GM21515 (cell line): ENCODE measurements around the gene PCDHGA6.
A peak's percentile ranks its signal among the peaks of the same experiment; 100 is the strongest.
"Not testable (repeated sequence)": the region's sequence is repeated elsewhere in the genome, so short reads cannot be mapped to it uniquely, and the experiment has no call there.

ENCODE experiments used
- ATAC-seq: cut with Tn5 transposase; IDR thresholded peaks from one replicate; pipeline ENCODE4 v1.9.1; 2021; ENCODE audit not compliant: unreplicated experiment

PCDHGA6 gene

GRCh38 chr5:141392429-141393198, 18.9 kb downstream of the PCDHGA6 start, which contains the start of gene PCDHGA8:
Gene PCDHGA8 (plus strand): TSS chr5:141392633. CDS start chr5:141392814, 181 bp downstream.
- no peak for ATAC-seq

DNA sequence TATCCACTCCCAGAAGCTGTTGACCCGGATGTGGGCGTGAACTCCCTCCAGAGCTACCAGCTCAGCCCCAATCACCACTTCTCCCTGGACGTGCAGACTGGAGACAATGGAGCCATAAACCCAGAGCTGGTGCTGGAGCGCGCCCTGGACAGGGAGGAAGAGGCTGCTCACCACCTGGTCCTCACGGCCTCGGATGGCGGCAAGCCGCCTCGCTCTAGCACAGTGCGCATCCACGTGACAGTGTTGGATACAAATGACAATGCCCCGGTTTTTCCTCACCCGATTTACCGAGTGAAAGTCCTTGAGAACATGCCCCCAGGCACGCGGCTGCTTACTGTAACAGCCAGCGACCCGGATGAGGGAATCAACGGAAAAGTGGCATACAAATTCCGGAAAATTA, 19.6 kb downstream of the PCDHGA6 start:
- ATAC-seq: no peak

DNA sequence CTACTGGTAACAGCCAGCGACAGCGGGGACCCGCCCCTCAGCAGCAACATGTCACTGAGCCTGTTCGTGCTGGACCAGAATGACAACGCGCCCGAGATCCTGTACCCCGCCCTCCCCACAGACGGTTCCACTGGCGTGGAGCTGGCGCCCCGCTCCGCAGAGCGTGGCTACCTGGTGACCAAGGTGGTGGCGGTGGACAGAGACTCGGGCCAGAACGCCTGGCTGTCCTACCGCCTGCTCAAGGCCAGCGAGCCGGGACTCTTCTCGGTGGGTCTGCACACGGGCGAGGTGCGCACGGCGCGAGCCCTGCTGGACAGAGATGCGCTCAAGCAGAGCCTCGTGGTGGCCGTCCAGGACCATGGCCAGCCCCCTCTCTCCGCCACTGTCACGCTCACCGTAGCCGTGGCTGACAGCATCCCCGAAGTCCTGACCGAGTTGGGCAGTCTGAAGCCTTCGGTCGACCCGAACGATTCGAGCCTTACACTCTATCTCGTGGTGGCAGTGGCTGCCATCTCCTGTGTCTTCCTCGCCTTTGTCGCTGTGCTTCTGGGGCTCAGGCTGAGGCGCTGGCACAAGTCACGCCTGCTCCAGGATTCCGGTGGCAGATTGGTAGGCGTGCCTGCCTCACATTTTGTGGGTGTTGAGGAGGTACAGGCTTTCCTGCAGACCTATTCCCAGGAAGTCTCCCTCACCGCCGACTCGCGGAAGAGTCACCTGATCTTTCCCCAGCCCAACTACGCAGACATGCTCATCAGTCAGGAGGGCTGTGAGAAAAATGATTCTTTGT, 20.9 kb downstream of the PCDHGA6 start:
- not testable (repeated sequence) for ATAC-seq

DNA sequence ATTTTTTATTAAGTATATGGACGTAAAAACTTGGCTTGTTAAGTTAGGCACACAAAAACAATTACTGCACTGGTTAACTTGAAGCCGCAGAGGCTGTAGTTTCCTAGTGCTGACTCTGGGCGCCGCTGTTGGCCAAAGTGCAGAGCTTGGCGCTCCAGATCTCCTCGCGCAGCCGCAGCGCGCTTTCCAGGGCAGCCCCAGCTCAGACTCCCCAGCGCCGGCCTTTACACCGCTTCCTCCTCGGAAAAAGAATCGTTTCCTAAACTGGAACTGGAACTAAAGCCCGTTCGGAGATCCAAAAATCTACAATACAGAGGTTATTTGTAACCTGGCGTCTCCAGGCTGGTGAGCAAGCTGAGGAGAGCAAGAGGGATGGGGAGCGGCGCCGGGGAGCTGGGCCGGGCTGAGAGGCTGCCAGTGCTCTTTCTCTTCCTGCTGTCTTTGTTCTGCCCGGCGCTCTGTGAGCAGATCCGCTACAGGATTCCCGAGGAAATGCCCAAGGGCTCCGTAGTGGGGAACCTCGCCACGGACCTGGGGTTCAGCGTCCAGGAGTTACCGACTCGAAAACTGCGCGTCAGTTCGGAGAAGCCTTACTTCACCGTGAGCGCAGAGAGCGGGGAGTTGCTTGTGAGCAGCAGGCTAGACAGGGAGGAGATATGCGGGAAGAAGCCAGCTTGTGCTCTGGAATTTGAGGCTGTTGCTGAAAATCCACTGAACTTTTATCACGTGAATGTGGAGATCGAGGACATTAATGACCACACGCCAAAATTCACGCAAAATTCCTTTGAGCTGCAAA, 24.3 kb downstream of the PCDHGA6 start, which contains the start of gene PCDHGB5:
Gene PCDHGB5 (plus strand): TSS at position 192 of the 796 bp plus-strand sequence. CDS start 181 bp downstream, at position 373.
- peak; percentile 73 for ATAC-seq

- ATAC-seq: no peak
These were observed 24.9 kb downstream of the PCDHGA6 start for GRCh38 chr5:141398608-141399007.

DNA sequence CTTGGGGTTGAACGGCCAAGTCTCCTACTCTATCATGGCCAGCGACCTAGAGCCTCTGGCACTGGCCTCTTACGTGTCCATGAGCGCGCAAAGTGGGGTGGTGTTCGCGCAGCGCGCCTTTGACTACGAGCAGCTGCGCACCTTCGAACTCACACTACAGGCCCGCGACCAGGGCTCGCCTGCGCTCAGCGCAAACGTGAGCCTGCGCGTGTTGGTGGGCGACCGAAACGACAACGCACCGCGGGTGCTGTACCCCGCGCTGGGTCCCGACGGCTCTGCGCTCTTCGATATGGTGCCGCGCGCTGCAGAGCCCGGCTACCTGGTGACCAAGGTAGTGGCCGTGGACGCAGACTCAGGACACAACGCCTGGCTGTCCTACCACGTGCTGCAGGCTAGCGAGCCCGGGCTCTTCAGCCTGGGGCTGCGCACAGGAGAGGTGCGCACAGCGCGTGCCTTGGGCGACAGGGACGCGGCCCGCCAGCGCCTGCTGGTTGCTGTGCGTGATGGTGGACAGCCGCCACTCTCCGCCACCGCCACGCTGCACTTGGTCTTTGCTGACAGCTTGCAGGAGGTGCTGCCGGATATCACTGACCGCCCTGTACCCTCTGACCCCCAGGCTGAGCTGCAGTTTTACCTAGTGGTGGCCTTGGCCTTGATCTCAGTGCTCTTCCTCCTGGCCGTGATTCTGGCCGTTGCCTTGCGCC, 26.0 kb downstream of the PCDHGA6 start:
- ATAC-seq: no peak

DNA sequence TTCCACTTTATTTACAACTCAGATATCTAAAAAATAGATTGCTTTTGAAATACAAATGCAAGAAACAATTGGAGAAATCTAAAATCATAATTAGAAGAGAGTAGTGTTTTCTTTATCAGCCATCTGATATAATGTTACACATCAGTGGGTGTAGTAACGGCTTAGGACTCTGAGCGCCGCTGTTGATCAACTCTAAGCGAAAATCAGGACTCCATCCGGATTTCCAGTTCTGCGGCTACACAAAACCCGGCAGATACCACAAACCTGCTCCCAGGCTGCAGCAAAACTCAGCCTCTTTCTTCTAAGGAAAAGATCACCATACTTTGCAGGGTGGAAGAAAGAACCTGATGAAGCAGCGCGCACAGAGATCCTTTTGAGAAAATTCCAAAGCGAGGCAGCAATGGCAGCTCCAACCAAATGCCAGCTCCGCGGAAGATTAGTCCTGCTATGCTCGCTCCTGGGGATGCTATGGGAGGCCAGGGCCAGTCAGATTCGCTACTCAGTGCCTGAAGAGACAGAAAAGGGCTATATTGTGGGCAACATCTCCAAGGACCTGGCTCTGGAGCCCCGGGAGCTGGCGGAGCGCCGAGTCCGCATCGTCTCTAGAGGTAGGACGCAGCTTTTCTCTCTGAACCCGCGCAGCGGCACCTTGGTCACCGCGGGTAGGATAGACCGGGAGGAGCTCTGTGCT, 29.0 kb downstream of the PCDHGA6 start, which contains the start of gene PCDHGA9:
Gene PCDHGA9 (plus strand): TSS at position 226 of the 691 bp plus-strand sequence. CDS start 175 bp downstream, at position 401.
- ATAC-seq: no peak

DNA sequence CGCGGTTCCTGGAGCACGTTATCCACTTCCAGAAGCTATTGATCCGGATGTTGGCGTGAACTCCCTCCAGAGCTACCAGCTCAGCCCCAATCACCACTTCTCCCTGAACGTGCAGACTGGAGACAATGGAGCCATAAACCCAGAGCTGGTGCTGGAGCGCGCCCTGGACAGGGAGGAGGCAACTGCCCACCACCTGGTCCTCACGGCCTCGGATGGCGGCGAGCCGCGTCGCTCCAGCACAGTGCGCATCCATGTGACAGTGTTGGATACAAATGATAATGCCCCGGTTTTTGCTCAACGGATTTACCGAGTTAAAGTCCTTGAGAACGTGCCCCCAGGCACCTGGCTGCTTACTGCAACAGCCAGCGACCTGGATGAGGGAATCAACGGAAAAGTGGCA, 29.7 kb downstream of the PCDHGA6 start:
- ATAC-seq: no peak

GRCh38 chr5:141407790-141408505, 34.3 kb downstream of the PCDHGA6 start, which contains the start of gene PCDHGB6:
Gene PCDHGB6 (plus strand): TSS chr5:141408021. CDS start chr5:141408203, 182 bp downstream.
- ATAC-seq: peak; percentile 61

DNA sequence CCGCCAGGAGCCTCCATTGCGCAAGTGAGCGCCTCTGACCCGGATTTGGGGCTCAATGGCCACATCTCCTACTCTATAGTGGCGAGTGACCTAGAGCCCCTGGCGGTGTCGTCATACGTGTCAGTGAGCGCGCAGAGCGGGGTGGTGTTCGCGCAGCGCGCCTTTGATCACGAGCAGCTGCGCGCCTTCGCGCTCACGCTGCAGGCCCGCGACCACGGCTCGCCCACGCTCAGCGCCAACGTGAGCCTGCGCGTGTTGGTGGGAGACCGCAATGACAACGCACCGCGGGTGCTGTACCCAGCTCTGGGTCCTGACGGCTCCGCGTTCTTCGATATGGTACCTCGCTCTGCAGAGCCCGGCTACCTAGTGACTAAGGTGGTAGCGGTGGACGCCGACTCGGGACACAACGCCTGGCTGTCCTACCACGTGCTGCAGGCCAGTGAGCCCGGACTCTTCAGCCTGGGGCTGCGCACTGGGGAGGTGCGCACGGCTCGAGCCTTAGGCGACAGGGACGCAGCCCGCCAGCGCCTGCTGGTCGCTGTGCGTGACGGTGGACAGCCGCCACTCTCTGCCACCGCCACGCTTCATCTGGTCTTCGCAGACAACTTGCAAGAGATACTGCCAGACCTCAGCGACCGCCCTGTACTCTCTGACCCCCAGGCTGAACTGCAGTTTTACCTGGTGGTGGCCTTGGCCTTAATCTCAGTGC, 36.1 kb downstream of the PCDHGA6 start:
- ATAC-seq: no peak

DNA sequence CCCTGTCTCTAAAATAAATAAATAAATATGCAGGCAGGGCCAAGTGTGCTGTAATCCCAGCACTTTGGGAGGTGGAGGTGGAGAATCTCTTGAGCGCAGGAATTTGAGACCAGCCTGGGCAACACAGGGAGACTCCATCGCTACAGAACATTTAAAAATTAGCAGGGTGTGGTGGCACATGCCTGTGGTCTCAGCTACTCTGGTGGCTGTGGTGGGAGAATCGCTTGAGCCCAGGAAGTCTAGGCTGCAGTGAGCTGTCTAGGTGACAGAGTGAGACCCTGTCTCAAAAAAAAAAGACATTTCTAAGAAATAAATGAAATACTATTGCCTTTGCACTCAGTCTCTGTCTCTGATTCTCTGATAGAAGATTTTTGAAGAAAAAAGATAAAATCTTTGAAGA, 37.9 kb downstream of the PCDHGA6 start:
- ATAC-seq: no peak

DNA sequence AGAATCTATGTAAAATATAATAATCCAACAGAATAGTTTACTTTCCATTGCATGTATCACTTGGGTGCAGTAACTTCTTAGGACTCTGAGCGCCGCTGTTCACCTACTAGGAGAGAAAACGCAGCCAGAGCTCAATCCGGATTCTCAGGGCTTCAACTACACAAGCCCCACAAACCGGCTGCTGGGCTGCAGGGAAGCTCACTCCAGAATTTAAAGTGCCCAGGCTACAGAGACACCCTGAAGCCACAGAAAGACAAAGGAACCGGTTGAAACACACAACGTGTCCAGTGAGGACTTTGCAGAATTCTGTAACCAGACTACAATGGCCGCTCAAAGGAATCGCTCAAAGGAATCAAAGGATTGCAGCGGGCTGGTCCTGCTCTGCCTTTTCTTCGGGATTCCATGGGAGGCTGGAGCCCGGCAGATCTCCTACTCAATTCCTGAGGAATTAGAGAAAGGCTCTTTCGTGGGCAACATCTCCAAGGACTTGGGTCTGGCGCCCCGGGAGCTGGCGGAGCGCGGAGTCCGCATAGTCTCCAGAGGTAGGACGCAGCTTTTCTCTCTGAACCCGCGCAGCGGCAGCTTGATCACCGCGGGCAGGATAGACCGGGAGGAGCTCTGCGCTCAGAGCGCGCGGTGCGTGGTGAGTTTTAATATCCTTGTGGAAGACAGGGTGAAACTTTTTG, 39.3 kb downstream of the PCDHGA6 start, which contains the start of gene PCDHGA10:
Gene PCDHGA10 (plus strand): TSS at position 134 of the 686 bp plus-strand sequence. CDS start 189 bp downstream, at position 323.
- ATAC-seq: peak; percentile 62

DNA sequence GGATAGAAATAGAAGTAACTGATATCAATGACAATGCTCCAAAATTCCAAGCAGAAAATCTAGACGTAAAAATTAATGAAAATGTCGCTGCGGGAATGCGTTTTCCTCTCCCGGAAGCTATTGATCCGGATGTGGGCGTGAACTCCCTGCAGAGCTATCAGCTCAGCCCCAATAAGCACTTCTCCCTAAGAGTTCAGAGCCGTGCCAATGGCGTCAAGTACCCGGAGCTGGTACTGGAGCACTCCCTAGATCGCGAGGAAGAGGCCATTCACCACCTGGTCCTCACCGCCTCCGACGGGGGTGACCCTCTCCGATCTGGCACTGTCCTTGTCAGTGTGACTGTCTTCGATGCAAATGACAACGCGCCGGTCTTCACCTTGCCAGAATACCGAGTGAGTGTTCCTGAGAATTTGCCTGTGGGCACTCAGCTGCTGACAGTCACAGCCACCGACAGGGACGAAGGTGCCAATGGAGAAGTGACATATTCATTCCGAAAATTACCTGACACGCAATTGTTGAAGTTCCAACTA, 39.9 kb downstream of the PCDHGA6 start:
- ATAC-seq: no peak

- not testable (repeated sequence) for ATAC-seq
These were observed 41.0 kb downstream of the PCDHGA6 start for GRCh38 chr5:141414548-141415274.

DNA sequence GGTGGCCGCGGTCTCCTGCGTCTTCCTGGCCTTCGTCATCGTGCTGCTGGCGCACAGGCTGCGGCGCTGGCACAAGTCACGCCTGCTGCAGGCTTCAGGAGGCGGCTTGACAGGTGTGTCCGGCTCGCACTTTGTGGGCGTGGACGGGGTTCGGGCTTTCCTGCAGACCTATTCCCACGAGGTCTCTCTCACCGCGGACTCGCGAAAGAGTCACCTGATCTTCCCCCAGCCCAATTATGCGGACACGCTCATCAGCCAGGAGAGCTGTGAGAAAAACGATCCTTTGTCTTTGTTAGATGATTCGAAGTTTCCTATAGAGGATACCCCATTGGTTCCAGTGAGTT, 41.6 kb downstream of the PCDHGA6 start:
- ATAC-seq: not testable (repeated sequence)

DNA sequence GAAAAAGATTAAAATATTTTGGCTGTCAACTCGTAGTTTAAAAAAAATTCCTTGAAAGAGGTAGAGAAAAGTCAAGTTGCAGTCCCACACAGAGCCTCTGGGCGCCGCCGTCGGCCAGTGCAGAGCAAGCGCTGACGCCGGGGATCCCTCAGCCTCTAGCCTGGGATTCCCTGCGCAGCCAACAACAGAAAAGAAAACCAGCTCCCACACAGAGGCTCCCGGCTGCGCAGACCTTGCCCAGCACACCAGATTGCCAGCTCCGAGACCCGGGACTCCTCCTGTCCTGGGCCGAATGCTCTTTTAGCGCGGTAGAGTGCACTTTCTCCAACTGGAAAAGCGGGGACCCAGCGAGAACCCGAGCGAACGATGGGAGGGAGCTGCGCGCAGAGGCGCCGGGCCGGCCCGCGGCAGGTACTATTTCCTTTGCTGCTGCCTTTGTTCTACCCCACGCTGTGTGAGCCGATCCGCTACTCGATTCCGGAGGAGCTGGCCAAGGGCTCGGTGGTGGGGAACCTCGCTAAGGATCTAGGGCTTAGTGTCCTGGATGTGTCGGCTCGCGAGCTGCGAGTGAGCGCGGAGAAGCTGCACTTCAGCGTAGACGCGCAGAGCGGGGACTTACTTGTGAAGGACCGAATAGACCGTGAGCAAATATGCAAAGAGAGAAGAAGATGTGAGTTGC, 43.9 kb downstream of the PCDHGA6 start, which contains the start of gene PCDHGB7:
Gene PCDHGB7 (plus strand): TSS at position 184 of the 679 bp plus-strand sequence. CDS start 183 bp downstream, at position 367.
- peak; percentile 82 for ATAC-seq
